ENCODE results near the gene CDH4.

GRCh38 chr20:61450549-61450948, 198.5 kb downstream of the CDH4 start:
- no peak for TF ChIP-seq CTCF (IDR thresholded peaks at IDR 0.05; ENCODE audit: insufficient read depth, low read length)
- no peak for TF ChIP-seq POLR2AphosphoS5 (IDR thresholded peaks at IDR 0.05; ENCODE audit: low read depth)
- TF ChIP-seq REST (IDR thresholded peaks at IDR 0.05; ENCODE audit: insufficient replicate concordance, low read depth) = no peak
